Uterus (tissue), 2 donors: Measurements from ENCODE around the gene FIBCD1.

Experiments
- POLR2A ChIP-seq, 2 donors: fragments of 450-650 bp; IDR thresholded peaks; one replicate each; pipeline ENCODE4 v1.6.1; 2016; ENCODE audit warnings: antibody characterized with exemption in 2 of 2, mild to moderate bottlenecking in 1 of 2, moderate library complexity in 1 of 2
- TF ChIP-seq, protein P1 (sequence below), 4 experiments: fragments of 200-600 bp in 2 of 4; fragments of 450-650 bp in 2 of 4; sonication (generic) in 2 of 4; IDR thresholded peaks; one replicate each; pipeline ENCODE4 v1.5.1; 2016 to 2019; ENCODE audit warnings: antibody characterized with exemption in 4 of 4, mild to moderate bottlenecking in 2 of 4, moderate library complexity in 1 of 4

DNA sequence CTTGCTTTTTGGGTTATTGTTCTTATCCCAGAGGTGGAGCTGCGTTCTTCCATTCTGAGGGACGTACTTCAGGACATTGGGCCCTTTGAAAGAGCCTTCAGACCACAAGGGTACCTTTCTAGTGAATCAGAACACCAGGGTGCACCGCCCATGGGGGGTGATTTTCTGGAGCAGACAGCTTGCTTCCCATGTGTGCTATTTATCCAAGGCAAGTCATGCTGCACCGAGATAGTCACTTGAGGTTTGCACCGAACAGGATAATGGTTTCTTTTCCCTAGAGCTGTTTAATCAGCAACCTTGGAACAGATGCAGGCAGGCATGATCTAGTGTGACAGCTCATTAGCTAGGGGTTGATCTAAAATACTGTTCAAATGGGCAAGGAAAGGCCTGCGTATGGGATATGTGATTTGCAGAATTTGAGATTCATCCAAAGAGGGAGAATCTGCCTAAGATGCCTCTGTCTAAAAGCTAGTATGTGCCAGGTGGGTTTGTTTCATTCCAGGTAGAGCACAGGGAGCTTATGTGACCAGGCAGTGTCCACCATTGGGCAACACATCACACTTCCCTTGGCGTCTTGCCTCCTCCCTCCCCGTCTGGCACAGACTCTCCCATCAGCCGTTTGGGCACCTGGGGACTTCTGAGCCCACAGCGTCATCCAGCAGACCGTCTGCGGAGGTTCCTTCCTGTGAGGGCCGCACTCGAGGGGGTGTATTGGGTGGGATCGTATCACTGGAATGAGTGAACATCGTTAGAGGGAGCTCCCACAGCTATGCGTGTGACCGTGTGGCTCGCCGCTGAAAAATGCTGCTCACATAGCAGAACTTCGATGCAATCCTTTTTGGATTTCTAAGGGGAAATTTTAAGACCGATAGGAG, 80.9 kb downstream of the FIBCD1 start:
- TF ChIP-seq, protein P1, sequence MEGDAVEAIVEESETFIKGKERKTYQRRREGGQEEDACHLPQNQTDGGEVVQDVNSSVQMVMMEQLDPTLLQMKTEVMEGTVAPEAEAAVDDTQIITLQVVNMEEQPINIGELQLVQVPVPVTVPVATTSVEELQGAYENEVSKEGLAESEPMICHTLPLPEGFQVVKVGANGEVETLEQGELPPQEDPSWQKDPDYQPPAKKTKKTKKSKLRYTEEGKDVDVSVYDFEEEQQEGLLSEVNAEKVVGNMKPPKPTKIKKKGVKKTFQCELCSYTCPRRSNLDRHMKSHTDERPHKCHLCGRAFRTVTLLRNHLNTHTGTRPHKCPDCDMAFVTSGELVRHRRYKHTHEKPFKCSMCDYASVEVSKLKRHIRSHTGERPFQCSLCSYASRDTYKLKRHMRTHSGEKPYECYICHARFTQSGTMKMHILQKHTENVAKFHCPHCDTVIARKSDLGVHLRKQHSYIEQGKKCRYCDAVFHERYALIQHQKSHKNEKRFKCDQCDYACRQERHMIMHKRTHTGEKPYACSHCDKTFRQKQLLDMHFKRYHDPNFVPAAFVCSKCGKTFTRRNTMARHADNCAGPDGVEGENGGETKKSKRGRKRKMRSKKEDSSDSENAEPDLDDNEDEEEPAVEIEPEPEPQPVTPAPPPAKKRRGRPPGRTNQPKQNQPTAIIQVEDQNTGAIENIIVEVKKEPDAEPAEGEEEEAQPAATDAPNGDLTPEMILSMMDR (IDR thresholded peaks at IDR 0.05) = no peak
- no peak for TF ChIP-seq POLR2A (IDR thresholded peaks at IDR 0.05)
